ENCODE results near the gene TNIP2.

DNA sequence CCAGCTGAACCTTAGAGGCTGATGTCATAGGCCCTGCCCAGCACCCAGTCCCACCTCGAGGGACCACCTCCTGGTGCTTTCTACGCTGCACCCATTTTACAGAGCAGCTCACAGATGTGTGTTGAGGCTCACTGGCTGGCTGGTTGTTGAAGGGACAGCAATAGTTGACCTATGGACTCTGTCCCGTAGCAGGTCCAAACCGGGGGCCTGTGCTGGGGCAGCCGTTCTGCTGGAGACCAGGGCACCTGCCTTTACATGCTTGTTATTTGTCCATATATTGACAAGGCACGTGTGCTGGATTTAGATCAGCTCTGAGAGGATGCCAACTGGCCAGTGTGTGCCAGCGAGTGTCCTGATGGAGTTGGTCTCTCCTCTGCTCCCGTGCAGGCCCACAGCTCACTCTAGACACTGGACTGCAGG lies 58.1 kb downstream of the TNIP2 start:
- no peak for TF ChIP-seq EZH2phosphoT487 (IDR thresholded peaks at IDR 0.05; ENCODE audit: insufficient read depth, low read depth)
- TF ChIP-seq EZH2 (IDR thresholded peaks at IDR 0.05; ENCODE audit: insufficient read depth, poor library complexity, severe bottlenecking): no peak
